ENCODE data around the gene FAM168A. TPM values are rescaled to one million over a fixed set of nuclear protein-coding genes. Genes with fewer than 3 reads are reported as not detected.

Gene FAM168A
- total and polyA plus RNA-seq, 2 donors (not counting 1 experiment from before 2014, with no cell fraction given) = 16.3 to 23.8 TPM

DNA sequence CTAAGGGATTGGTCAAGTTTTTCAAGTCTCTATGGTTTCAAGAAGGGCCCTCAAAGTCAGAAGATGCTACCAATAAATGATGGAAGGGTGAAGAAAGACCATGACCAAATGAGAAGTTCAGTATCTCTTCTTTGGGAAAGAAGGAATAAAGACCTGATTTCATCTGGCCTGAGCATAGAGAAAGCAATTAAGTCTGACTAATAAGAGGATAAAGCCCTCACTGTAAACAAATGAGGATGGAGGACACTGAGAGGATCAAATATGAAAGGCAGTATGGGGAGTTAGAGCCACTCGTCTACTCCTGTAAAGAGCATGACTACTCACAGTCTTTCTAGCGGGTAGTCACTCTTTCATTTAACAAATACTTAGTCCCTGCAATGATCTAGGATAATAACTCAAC lies 44.6 kb downstream of the FAM168A start:
- Histone ChIP-seq H2AFZ (ENCODE audit: low read length) (no peak overlapping the region), H3K27ac (ENCODE audit: insufficient read depth, low read length) (no peak overlapping the region), H3K36me3 (ENCODE audit: control insufficient read depth, insufficient read depth, low read length) (no peaks in the 10 kb centered on the region), H3K27me3 (ENCODE audit: control insufficient read depth, insufficient read depth, low read length) (no peaks in the 10 kb centered on the region), H3K4me2 (ENCODE audit: extremely low read depth, insufficient read depth, low read length) (no peak overlapping the region), H3K4me3 (replicated peaks in 1 of 4; ENCODE audit: control extremely low read depth in 1 of 4, insufficient read depth in 1 of 4, low read depth in 3 of 4, low read length in 4 of 4) (no peak overlapping the region), H3K9ac (ENCODE audit: insufficient read depth, low read length) (no peak overlapping the region), H3K4me1 (ENCODE audit: control insufficient read depth, extremely low read depth, insufficient read depth, low read length) (no peaks in the 10 kb centered on the region), H4K20me1 (ENCODE audit: control insufficient read depth, extremely low read depth, insufficient read depth, low read length) (no peaks in the 10 kb centered on the region), H3K79me2 (ENCODE audit: control insufficient read depth, insufficient read depth, low read length) (no peaks in the 10 kb centered on the region), H3K9me3 (ENCODE audit: control insufficient read depth, insufficient read depth, low read depth, low read length) (no peaks in the 10 kb centered on the region)
- TF ChIP-seq, protein P1, sequence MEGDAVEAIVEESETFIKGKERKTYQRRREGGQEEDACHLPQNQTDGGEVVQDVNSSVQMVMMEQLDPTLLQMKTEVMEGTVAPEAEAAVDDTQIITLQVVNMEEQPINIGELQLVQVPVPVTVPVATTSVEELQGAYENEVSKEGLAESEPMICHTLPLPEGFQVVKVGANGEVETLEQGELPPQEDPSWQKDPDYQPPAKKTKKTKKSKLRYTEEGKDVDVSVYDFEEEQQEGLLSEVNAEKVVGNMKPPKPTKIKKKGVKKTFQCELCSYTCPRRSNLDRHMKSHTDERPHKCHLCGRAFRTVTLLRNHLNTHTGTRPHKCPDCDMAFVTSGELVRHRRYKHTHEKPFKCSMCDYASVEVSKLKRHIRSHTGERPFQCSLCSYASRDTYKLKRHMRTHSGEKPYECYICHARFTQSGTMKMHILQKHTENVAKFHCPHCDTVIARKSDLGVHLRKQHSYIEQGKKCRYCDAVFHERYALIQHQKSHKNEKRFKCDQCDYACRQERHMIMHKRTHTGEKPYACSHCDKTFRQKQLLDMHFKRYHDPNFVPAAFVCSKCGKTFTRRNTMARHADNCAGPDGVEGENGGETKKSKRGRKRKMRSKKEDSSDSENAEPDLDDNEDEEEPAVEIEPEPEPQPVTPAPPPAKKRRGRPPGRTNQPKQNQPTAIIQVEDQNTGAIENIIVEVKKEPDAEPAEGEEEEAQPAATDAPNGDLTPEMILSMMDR (conservative IDR thresholded peaks at IDR 0.05 in 1 of 2, IDR thresholded peaks at IDR 0.05 in 1 of 2; ENCODE audit: low read depth in 1 of 2, low read length in 2 of 2) = no peak
- TF ChIP-seq EZH2 (IDR thresholded peaks at IDR 0.05; ENCODE audit: low read length, missing control alignments) = no peak
- DNase-seq (ENCODE audit: low read depth in 2 of 2) = no peak

DNA sequence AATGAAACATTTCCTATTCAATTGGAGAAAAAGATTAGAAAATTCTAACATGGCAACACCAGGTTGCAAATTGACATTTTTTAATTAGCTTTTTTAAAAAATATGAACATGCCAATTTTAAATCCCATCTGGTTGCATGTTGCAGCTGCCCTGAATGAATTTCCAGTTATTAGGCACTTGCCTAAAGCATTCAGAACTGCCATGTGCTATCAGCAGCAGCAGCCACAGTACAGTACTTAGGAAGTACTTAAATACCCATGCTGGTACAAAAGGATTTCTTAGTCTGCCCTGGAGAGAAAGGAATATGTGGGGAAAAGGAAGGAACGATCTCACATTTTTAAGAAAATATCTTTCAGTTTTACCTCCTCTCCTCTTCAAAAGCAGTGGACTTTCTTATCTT lies 46.2 kb downstream of the FAM168A start:
- Histone ChIP-seq H2AFZ (ENCODE audit: low read length) (no peak overlapping the region), H3K4me3 (replicated peaks in 1 of 4; ENCODE audit: control extremely low read depth in 1 of 4, insufficient read depth in 1 of 4, low read depth in 3 of 4, low read length in 4 of 4) (no peak overlapping the region), H4K20me1 (ENCODE audit: control insufficient read depth, extremely low read depth, insufficient read depth, low read length) (no peaks in the 10 kb centered on the region), H3K9me3 (ENCODE audit: control insufficient read depth, insufficient read depth, low read depth, low read length) (no peaks in the 10 kb centered on the region), H3K27ac (ENCODE audit: insufficient read depth, low read length) (no peak overlapping the region), H3K27me3 (ENCODE audit: control insufficient read depth, insufficient read depth, low read length) (no peaks in the 10 kb centered on the region), H3K36me3 (ENCODE audit: control insufficient read depth, insufficient read depth, low read length) (no peaks in the 10 kb centered on the region), H3K4me1 (ENCODE audit: control insufficient read depth, extremely low read depth, insufficient read depth, low read length) (no peaks in the 10 kb centered on the region), H3K9ac (ENCODE audit: insufficient read depth, low read length) (no peak overlapping the region), H3K79me2 (ENCODE audit: control insufficient read depth, insufficient read depth, low read length) (no peaks in the 10 kb centered on the region), H3K4me2 (ENCODE audit: extremely low read depth, insufficient read depth, low read length) (no peak overlapping the region)
- no peak for DNase-seq (ENCODE audit: low read depth in 2 of 2)
- TF ChIP-seq, protein P1 (conservative IDR thresholded peaks at IDR 0.05 in 1 of 2, IDR thresholded peaks at IDR 0.05 in 1 of 2; ENCODE audit: low read depth in 1 of 2, low read length in 2 of 2) = no peak
- TF ChIP-seq EZH2 (IDR thresholded peaks at IDR 0.05; ENCODE audit: low read length, missing control alignments) = no peak

DNA sequence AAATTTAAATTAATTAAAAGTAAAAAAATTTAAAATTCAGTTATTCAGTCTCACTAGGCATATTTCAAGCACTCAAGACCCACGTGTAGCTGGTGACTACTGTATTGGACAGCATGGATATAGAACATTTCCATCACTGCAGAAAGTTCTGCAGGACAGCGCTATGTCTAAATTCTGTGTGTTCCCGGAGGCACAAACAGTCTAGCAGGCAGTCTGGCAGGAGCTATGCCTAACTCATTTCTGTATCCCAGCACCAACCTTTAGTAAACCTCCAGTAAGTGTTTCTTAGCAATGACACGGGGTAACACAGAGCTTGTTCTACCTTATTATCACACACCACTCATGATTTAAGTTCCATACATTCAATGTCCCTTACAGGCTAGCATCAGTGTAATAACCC lies 48.5 kb downstream of the FAM168A start:
- H3K9ac ChIP-seq (ENCODE audit: insufficient read depth, low read length) = no peak overlapping the region
- H3K36me3 ChIP-seq (ENCODE audit: control insufficient read depth, insufficient read depth, low read length) = no peaks in the 10 kb centered on the region
- H3K4me3 ChIP-seq (replicated peaks in 1 of 4; ENCODE audit: control extremely low read depth in 1 of 4, insufficient read depth in 1 of 4, low read depth in 3 of 4, low read length in 4 of 4) = no peak overlapping the region
- H3K79me2 ChIP-seq (ENCODE audit: control insufficient read depth, insufficient read depth, low read length) = no peaks in the 10 kb centered on the region
- no peaks in the 10 kb centered on the region for H3K4me1 ChIP-seq (ENCODE audit: control insufficient read depth, extremely low read depth, insufficient read depth, low read length)
- DNase-seq (ENCODE audit: low read depth in 2 of 2) = no peak
- no peaks in the 10 kb centered on the region for H4K20me1 ChIP-seq (ENCODE audit: control insufficient read depth, extremely low read depth, insufficient read depth, low read length)
- no peaks in the 10 kb centered on the region for H3K27me3 ChIP-seq (ENCODE audit: control insufficient read depth, insufficient read depth, low read length)
- no peak overlapping the region for H3K4me2 ChIP-seq (ENCODE audit: extremely low read depth, insufficient read depth, low read length)
- H2AFZ ChIP-seq (ENCODE audit: low read length) = no peak overlapping the region
- H3K9me3 ChIP-seq (ENCODE audit: control insufficient read depth, insufficient read depth, low read depth, low read length) = no peaks in the 10 kb centered on the region
- TF ChIP-seq, protein P1 (conservative IDR thresholded peaks at IDR 0.05 in 1 of 2, IDR thresholded peaks at IDR 0.05 in 1 of 2; ENCODE audit: low read depth in 1 of 2, low read length in 2 of 2) = no peak
- no peak for TF ChIP-seq EZH2 (IDR thresholded peaks at IDR 0.05; ENCODE audit: low read length, missing control alignments)
- no peak overlapping the region for H3K27ac ChIP-seq (ENCODE audit: insufficient read depth, low read length)
